Measurements from ENCODE around the gene LETM1. TPM values are rescaled to one million over a fixed set of nuclear protein-coding genes. Genes with fewer than 3 reads are reported as not detected.

LETM1 gene
- total and polyA plus RNA-seq, 2 of the 13 experiments (the other 11 are each of a cell fraction or from before 2014, with no cell fraction given), result 9.7 to 41.6 TPM

DNA sequence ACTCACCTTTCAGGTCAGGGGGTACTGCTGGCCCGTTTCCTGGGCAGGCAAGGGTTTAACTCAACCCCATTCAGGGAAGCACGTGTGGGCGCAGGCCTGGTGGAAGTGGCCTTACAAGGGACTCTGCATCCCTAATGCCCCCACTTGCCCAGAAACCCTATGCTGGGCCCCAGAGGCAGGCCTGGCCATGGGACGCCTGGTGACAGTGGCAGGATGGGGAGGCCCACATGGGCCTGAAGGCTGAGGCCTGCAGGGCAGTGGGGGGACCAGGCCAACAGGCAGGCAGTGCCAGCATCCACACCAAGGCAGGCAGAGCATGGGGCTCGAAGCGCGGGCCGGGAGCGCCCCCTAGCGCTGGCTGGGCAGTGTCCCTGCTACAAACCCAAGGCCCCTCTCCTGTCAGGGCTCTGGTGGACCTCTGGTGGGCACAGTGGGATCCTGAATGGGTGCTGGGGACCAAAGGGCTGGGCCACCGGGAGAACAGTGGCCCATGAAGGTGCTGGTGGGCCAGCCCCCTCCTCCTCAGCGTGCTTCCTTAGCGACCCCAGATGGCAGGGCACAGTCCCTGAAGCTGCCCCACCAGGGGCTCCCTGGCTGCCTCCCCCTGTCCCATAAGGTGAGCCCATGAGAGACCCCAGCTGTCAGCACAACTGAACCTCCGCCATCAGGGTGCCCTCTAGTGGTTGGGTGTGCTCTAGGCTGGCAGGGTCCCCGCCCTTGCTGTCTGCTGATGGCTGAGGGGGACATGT lies 46.0 kb downstream of the LETM1 start (continued):
- TF ChIP-seq CREB1 (IDR thresholded peaks at IDR 0.05) (no peak), CREB1 (CRISPR knock-in tag; IDR thresholded peaks at IDR 0.05) (no peak), ELF4 (CRISPR knock-in tag; IDR thresholded peaks at IDR 0.05; ENCODE audit: borderline replicate concordance) (no peak), CREBL2 (CRISPR knock-in tag; IDR thresholded peaks at IDR 0.05; ENCODE audit: borderline replicate concordance) (no peak; the same call in 1 of the 2 replicates), ZNF224 (CRISPR knock-in tag; IDR thresholded peaks at IDR 0.05) (no peak), ZBTB8A (CRISPR knock-in tag; IDR thresholded peaks at IDR 0.05; ENCODE audit: borderline replicate concordance, low read depth) (no peak), RFX5 (IDR thresholded peaks at IDR 0.05; ENCODE audit: low read depth, low read length) (no peak), TFE3 (CRISPR knock-in tag; IDR thresholded peaks at IDR 0.05) (no peak), YEATS4 (CRISPR knock-in tag; IDR thresholded peaks at IDR 0.05; ENCODE audit: borderline replicate concordance) (no peak), SIN3A (IDR thresholded peaks at IDR 0.05; ENCODE audit: borderline replicate concordance, low read depth, low read length) (no peak), FOXM1 (CRISPR knock-in tag; IDR thresholded peaks at IDR 0.05) (no peak), MTERF4 (CRISPR knock-in tag; IDR thresholded peaks at IDR 0.05) (no peak), ZXDC (CRISPR knock-in tag; IDR thresholded peaks at IDR 0.05) (peak; percentile 71; the same call in 1 of the 2 replicates), PRPF4 (IDR thresholded peaks at IDR 0.05; ENCODE audit: low read depth, low read length, poor library complexity, severe bottlenecking) (no peak), ZNF660 (CRISPR knock-in tag; IDR thresholded peaks at IDR 0.05; ENCODE audit: borderline replicate concordance, low read depth) (no peak), DPF2 (CRISPR knock-in tag; IDR thresholded peaks at IDR 0.05; ENCODE audit: borderline replicate concordance, low read depth) (no peak), MAFG (CRISPR knock-in tag; IDR thresholded peaks at IDR 0.05) (no peak), ZNF136 (CRISPR knock-in tag; IDR thresholded peaks at IDR 0.05; ENCODE audit: low read depth) (0 out of 2 replicates have a peak, but pooled peaks have one; percentile 25), HNF4G (IDR thresholded peaks at IDR 0.05; ENCODE audit: borderline replicate concordance, low read depth, low read length) (no peak), HNF4G (CRISPR knock-in tag; IDR thresholded peaks at IDR 0.05; ENCODE audit: borderline replicate concordance, low read depth) (no peak), SRSF9 (IDR thresholded peaks at IDR 0.05; ENCODE audit: borderline replicate concordance, insufficient read depth, low read depth, low read length, poor library complexity, severe bottlenecking) (no peak), FOSL1 (CRISPR knock-in tag; IDR thresholded peaks at IDR 0.05; ENCODE audit: borderline replicate concordance) (no peak), ZFAT (CRISPR knock-in tag; conservative IDR thresholded peaks at IDR 0.05) (no peak), NFE2L2 (IDR thresholded peaks at IDR 0.05; ENCODE audit: low read length) (no peak), HOXD1 (CRISPR knock-in tag; IDR thresholded peaks at IDR 0.05) (no peak)
